IMR-90 (cell line): ENCODE results near the gene LIPE. TPM values are rescaled to one million over a fixed set of nuclear protein-coding genes. Genes with fewer than 3 reads are reported as not detected.

Experiments
- ATAC-seq: fragments of 200-7000 bp; cut with Tn5 transposase; 2 replicates; pipeline ENCODE4 v1.9.1; 2020; ENCODE audit warnings: low read depth, mild to moderate bottlenecking, moderate library complexity
- BruUV-seq: library from RNA; stranded (reverse); fragments of 400-500 nt; replicated peaks from 2 replicates; lab custom pipeline; 2021; lab: Mats Ljungman, UMichigan
- CTCF ChIA-PET: fragments of 300-600 bp; formaldehyde crosslinking; extraction: SDS; loops from one replicate; lab custom pipeline; 2021; ENCODE audit warnings: antibody characterized with exemption; lab: Yijun Ruan, JAX
- POLR2A ChIA-PET: fragments of 300-600 bp; sonication (Branson Sonifier 250); formaldehyde crosslinking; loops from one replicate; lab custom pipeline; 2022; ENCODE audit warnings: antibody characterized with exemption; ENCODE audit not compliant: unreplicated experiment; lab: Charles Lee
- DNase-seq: peaks from one replicate; pipeline ENCODE4 v3.0.0; 2013
- H2AFZ ChIP-seq: replicated peaks from 2 replicates; pipeline ENCODE3; 2013; ENCODE audit warnings: low read length, mild to moderate bottlenecking; ENCODE audit not compliant: poor library complexity
- H2AK5ac ChIP-seq: 2 replicates; pipeline ENCODE4 v1.6.1; 2013; ENCODE audit warnings: low read depth, low read length, inconsistent platforms
- H2AK9ac ChIP-seq: replicated peaks from 2 replicates; pipeline ENCODE3; 2013; ENCODE audit warnings: mild to moderate bottlenecking, low read depth, low read length, moderate library complexity; ENCODE audit not compliant: poor library complexity
- H2BK120ac ChIP-seq: 2 replicates; pipeline ENCODE4 v1.6.1; 2013; ENCODE audit warnings: low read depth, low read length, inconsistent platforms
- H2BK15ac ChIP-seq: 3 replicates; pipeline ENCODE4 v1.6.1; 2013; ENCODE audit warnings: low read depth, low read length, inconsistent platforms
- H2BK20ac ChIP-seq: 2 replicates; pipeline ENCODE4 v1.6.1; 2013; ENCODE audit warnings: low read depth, mild to moderate bottlenecking, inconsistent platforms, low read length, moderate library complexity
- H2BK5ac ChIP-seq: 2 replicates; pipeline ENCODE4 v1.6.1; 2013; ENCODE audit warnings: mild to moderate bottlenecking, low read depth, low read length, inconsistent platforms; ENCODE audit not compliant: poor library complexity, severe bottlenecking
- H3K14ac ChIP-seq: replicated peaks from 2 replicates; pipeline ENCODE4 v1.6.1; 2013; ENCODE audit warnings: low read depth, low read length, inconsistent platforms
- H3K18ac ChIP-seq: 2 replicates; pipeline ENCODE4 v1.6.1; 2013; ENCODE audit warnings: low read depth, low read length, control low read depth
- H3K23ac ChIP-seq: 2 replicates; pipeline ENCODE4 v1.6.1; 2013; ENCODE audit warnings: low read depth, low read length, inconsistent platforms
- H3K27ac ChIP-seq: 2 replicates; pipeline ENCODE4 v1.5.1; 2013; ENCODE audit warnings: mild to moderate bottlenecking, control low read depth, low read length; ENCODE audit not compliant: insufficient read depth
- H3K27me3 ChIP-seq: 2 replicates; pipeline ENCODE4 v1.6.1; 2013; ENCODE audit warnings: low read length; ENCODE audit not compliant: control insufficient read depth, insufficient read depth
- H3K36me3 ChIP-seq: 2 replicates; pipeline ENCODE4 v1.6.1; 2013; ENCODE audit warnings: low read length, mixed read lengths; ENCODE audit not compliant: control insufficient read depth, insufficient read depth
- H3K4ac ChIP-seq: 2 replicates; pipeline ENCODE4 v1.6.1; 2013; ENCODE audit warnings: low read depth, low read length, inconsistent platforms
- H3K4me1 ChIP-seq: 2 replicates; pipeline ENCODE4 v1.6.1; 2013; ENCODE audit warnings: low read length, mixed read lengths; ENCODE audit not compliant: control insufficient read depth, insufficient read depth
- H3K4me2 ChIP-seq: 2 replicates; pipeline ENCODE4 v1.6.1; 2013; ENCODE audit warnings: low read depth, mild to moderate bottlenecking, control low read depth, low read length, moderate library complexity
- H3K4me3 ChIP-seq: 2 replicates; pipeline ENCODE4 v1.5.1; 2013; ENCODE audit warnings: low read depth, mild to moderate bottlenecking, control low read depth, low read length, moderate library complexity; ENCODE audit not compliant: insufficient read depth
- H3K56ac ChIP-seq: 2 replicates; pipeline ENCODE4 v1.6.1; 2013; ENCODE audit warnings: low read length, inconsistent platforms; ENCODE audit not compliant: insufficient read depth; ENCODE audit errors: extremely low read depth
- H3K79me1 ChIP-seq, 2 experiments: 2 replicates each; pipeline ENCODE4 v1.6.1; 2013; ENCODE audit warnings: low read length in 2 of 2, inconsistent platforms in 1 of 2, low read depth in 1 of 2
- H3K9ac ChIP-seq: 2 replicates; pipeline ENCODE4 v1.6.1; 2013; ENCODE audit warnings: low read depth, low read length, control low read depth
- H3K9me1 ChIP-seq: 2 replicates; pipeline ENCODE4 v1.6.1; 2013; ENCODE audit warnings: low read length, inconsistent platforms; ENCODE audit not compliant: insufficient read depth
- H3K9me3 ChIP-seq: 2 replicates; pipeline ENCODE4 v1.6.1; 2013; ENCODE audit warnings: low read length; ENCODE audit not compliant: control insufficient read depth, insufficient read depth
- H4K20me1 ChIP-seq: 2 replicates; pipeline ENCODE4 v1.6.1; 2013; ENCODE audit warnings: low read length, inconsistent platforms; ENCODE audit not compliant: insufficient read depth
- H4K5ac ChIP-seq: 2 replicates; pipeline ENCODE4 v1.6.1; 2013; ENCODE audit warnings: mild to moderate bottlenecking, low read depth, low read length, control low read depth
- H4K8ac ChIP-seq, 2 experiments: 2 replicates each; pipeline ENCODE4 v1.6.1; 2013; ENCODE audit warnings: low read depth in 2 of 2, low read length in 2 of 2, control low read depth in 1 of 2, inconsistent platforms in 1 of 2
- H4K91ac ChIP-seq: 2 replicates; pipeline ENCODE4 v1.6.1; 2013; ENCODE audit warnings: low read depth, low read length, inconsistent platforms; ENCODE audit not compliant: insufficient read depth
- CEBPB ChIP-seq: IDR thresholded peaks from 2 replicates; pipeline ENCODE4 v1.6.1; 2012; ENCODE audit warnings: low read depth, low read length, improper control_type of control experiment
- CTCF ChIP-seq: conservative IDR thresholded peaks from 2 replicates; pipeline ENCODE4 v1.5.1; 2012; ENCODE audit warnings: mild to moderate bottlenecking, low read depth, low read length, improper control_type of control experiment
- MXI1 ChIP-seq: IDR thresholded peaks from 2 replicates; pipeline ENCODE4 v1.6.1; 2012; ENCODE audit warnings: low read depth, mild to moderate bottlenecking, low read length, moderate library complexity, borderline replicate concordance
- RAD21 ChIP-seq: IDR thresholded peaks from 2 replicates; pipeline ENCODE4 v1.6.1; 2012; ENCODE audit warnings: low read length, improper control_type of control experiment
- RCOR1 ChIP-seq: IDR thresholded peaks from 2 replicates; pipeline ENCODE4 v1.6.1; 2012; ENCODE audit warnings: mild to moderate bottlenecking, low read length, improper control_type of control experiment; ENCODE audit not compliant: insufficient replicate concordance
- RFX5 ChIP-seq: IDR thresholded peaks from 2 replicates; pipeline ENCODE4 v1.8.0; 2012; ENCODE audit warnings: low read depth, mild to moderate bottlenecking, low read length, moderate library complexity
- SMC3 ChIP-seq: fragments of 150-350 bp; IDR thresholded peaks from 2 replicates; pipeline ENCODE4 v1.6.1; 2016; ENCODE audit warnings: low read depth, mild to moderate bottlenecking, antibody characterized with exemption, low read length, moderate library complexity
- WGBS, 2 experiments: methylation state at CpG; one replicate each; pipeline versions ENCODE4 v1.1.5 to v1.1.7; 2013; ENCODE audit warnings: missing lambda C conversion rate in 2 of 2; ENCODE audit not compliant: insufficient read length in 1 of 2; ENCODE audit errors: extremely low coverage in 2 of 2; 5-methylcytosine and 5-hydroxymethylcytosine counted together
- dilution Hi-C: fragments of 300-500 bp; cut with HindIII; formaldehyde crosslinking; loops from one replicate; pipeline ENCODE4 v1.14.3; 2018; ENCODE audit warnings: low sequenced_read_pairs; ENCODE audit not compliant: unreplicated experiment
- in situ Hi-C: fragments of 300-500 bp; cut with MboI; formaldehyde crosslinking; loops from 3 replicates; pipeline ENCODE4 v1.14.3; 2019; ENCODE audit warnings: low sequenced_read_pairs, inconsistent platforms, mixed read lengths
- intact Hi-C: fragments of 100-400 bp; cut with micrococcal nuclease; formaldehyde crosslinking; loops from 2 replicates; pipeline ENCODE4 v1.10.0; 2022
- polyA plus RNA-seq, 3 experiments: library from polyadenylated mRNA; depleted of rRNA; stranded (reverse); fragments of >200 nt; gene quantifications; 2 replicates each; pipeline ENCODE4 v1.2.3, GENCODE V29; 2012; ENCODE audit warnings: low replicate concordance in 1 of 3
- total RNA-seq: library from RNA; depleted of rRNA; stranded (reverse); fragments of >200 nt; gene quantifications from 2 replicates; pipeline ENCODE4 v1.2.3, GENCODE V29; 2012

LIPE gene
- total and polyA plus RNA-seq, 2 of the 4 experiments (the other 2 are of a cell fraction) = 1.1 to 5.4 TPM

DNA sequence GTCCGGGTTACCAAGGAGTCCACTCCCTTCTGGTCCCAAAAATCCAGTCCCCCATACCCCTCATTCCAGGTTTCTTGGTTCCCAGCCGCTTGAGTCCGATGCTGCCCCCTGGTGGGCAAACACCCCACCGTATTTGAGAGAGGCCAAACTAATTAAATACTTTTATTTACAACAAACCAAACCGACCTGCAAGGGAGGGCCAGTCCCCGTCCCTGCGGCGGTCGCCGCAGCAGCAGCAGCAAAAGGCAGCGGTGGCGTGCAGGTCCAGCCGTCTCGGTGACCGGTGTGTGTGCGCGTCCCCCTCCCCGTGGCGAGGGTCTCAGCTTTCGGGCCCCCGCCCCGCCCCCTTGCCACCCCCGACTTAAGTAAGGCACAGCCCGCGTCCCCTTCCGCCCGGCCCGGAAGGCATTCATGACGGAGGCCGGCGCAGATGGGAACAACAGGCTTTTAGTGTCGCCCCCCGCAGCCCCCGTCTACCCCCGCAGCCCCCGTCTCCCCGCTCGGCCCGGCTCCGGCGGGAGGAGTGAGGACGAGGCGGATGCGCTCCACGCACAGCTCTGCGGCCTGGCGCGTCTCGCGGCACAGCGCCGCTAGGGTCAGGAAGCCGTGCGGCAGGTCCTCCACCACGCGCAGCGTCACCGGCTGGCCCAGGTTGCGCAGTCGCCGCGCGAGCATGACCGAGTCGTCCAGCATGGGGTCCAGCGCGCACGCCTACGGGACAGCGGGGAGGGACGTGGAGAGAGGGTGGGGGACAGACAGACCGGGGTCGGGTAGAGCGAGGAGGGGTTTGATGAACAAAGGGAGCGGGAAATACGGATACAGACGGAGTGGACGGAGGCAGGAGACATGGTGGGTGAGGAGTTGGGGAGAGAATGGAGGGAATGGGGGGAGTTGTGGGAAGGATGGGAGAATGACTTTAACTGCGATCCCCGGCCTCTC, 25.6 kb downstream of the LIPE start:
- H2AK9ac ChIP-seq = peak overlapping the region; percentile 93
- H2AFZ ChIP-seq = peak overlapping the region; percentile 94
- H2AK5ac ChIP-seq = peak overlapping the region; percentile 71; the same call in 1 of the 2 replicates
- peak overlapping the region; percentile 70 for H3K4ac ChIP-seq
- peak overlapping the region; percentile 97 for H3K4me2 ChIP-seq
- dilution Hi-C loops (no loop called here), intact Hi-C loops (loop anchor here (10.0 kb wide), 1 partner anchor 267 kb away; the partner anchor contains the start of gene POU2F2), in situ Hi-C loops (no loop called here)
- 0 out of 2 replicates have a peak overlapping the region, but pooled peaks have one; percentile 16 for H3K18ac ChIP-seq
- no peaks in the 10 kb centered on the region for H3K27me3 ChIP-seq
- ATAC-seq (peak; percentile 51), DNase-seq (peak; percentile 73)
- H3K9ac ChIP-seq = peak overlapping the region; percentile 74
- TF ChIP-seq CEBPB = peak; percentile 74
- TF ChIP-seq MXI1 = peak; percentile 83; the same call in 1 of the 2 replicates
- peak; percentile 53 for TF ChIP-seq RAD21
- TF ChIP-seq RCOR1 = no peak
- TF ChIP-seq CTCF = peak; percentile 79
- peak; percentile 57 for TF ChIP-seq SMC3
- no peak for TF ChIP-seq RFX5
- H3K9me1 ChIP-seq = peaks cover 16% of the 10 kb centered on the region
- H3K4me1 ChIP-seq = peaks cover 9% of the 10 kb centered on the region; the same call in 1 of the 2 replicates
- 1% methylated on average over 31 of the region's 80 CpGs; no CpG with 5 or more reads in 1 of the 2 experiments for WGBS, 2 experiments
- no peaks in the 10 kb centered on the region for H3K36me3 ChIP-seq
- H4K91ac ChIP-seq = peak overlapping the region; percentile 29; the same call in 1 of the 2 replicates
- H4K20me1 ChIP-seq = peaks cover 9% of the 10 kb centered on the region; the same call in 1 of the 2 replicates
- no peak overlapping the region for H2BK5ac ChIP-seq
- no peaks in the 10 kb centered on the region for H3K9me3 ChIP-seq
- H3K27ac ChIP-seq = peak overlapping the region; percentile 19; the same call in 1 of the 2 replicates
- H3K56ac ChIP-seq = no peak overlapping the region
- H4K5ac ChIP-seq = peak overlapping the region; percentile 45
- ChIA-PET CTCF (interaction anchor here (1.5 kb wide), 1 partner anchor 39 kb away, joined by 4 read pairs; no protein-coding TSS in a partner anchor), POLR2A (interaction anchor here (0.5 kb wide), 1 partner anchor 11 kb away, joined by 3 read pairs; no protein-coding TSS in a partner anchor)
- H2BK15ac ChIP-seq = no peak overlapping the region
- H4K8ac ChIP-seq = peak overlapping the region in 1 of 2 experiments; percentile 86; a peak in 2 of 4 replicates
- peak overlapping the region; percentile 69 for H3K14ac ChIP-seq
- H2BK20ac ChIP-seq = no peak overlapping the region
- no TSS peak for BruUV-seq
- peak overlapping the region; percentile 65 for H3K4me3 ChIP-seq
- H2BK120ac ChIP-seq = no peak overlapping the region
- H3K79me1 ChIP-seq = peaks cover 0 to 39% of the 10 kb centered on the region in 2 experiments; a peak in 2 of 4 replicates
- peak overlapping the region; percentile 71; the same call in 1 of the 2 replicates for H3K23ac ChIP-seq
